Measurements from ENCODE around the gene RAD51B. TPM values are rescaled to one million over a fixed set of nuclear protein-coding genes. Genes with fewer than 3 reads are reported as not detected.

RAD51B gene
- total and polyA plus RNA-seq, 8 donors = 10.8 to 18.3 (median 14.1) TPM

DNA sequence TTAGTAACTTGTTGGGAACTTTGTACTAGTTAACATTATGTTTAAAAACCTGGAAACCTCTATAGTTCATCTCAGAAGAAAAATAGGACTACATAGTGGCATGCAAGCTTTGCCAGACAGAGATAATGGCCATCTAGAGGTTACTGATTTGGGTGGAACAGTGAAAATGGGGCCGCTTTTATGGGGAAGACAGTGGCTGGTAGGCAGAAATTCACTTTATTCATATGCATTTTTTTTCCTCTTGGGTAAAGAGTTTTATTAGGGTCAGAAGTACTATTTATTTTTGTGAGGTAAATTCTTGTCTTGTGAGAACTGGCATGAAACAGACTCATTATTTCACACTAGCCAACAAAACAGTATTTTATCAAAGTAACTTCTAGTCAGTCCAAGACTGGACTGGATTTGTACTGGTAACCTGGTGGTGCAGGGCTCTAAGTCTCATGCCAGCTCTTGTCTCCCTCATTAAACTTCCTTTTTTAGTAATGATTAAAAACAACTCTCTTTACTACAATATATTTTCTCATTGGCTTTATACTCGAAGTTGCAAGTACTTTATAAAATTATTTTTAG is 345.8 kb downstream of the RAD51B start:
- Histone ChIP-seq H3K27me3 (no peaks in the 10 kb centered on the region), H3K36me3 (no peaks in the 10 kb centered on the region), H3K9me3 (no peaks in the 10 kb centered on the region), H3K4me3 (no peak overlapping the region), H3K4me1 (peaks cover 7 to 9% of the 10 kb centered on the region in 2 donors), H3K27ac (peak overlapping the region in 1 of 2 donors; percentile 51)
- DNase-seq (no peak), ATAC-seq (no peak)
- intact Hi-C loops (cut with DNase I) = no loop called here
- TF ChIP-seq, protein P1, sequence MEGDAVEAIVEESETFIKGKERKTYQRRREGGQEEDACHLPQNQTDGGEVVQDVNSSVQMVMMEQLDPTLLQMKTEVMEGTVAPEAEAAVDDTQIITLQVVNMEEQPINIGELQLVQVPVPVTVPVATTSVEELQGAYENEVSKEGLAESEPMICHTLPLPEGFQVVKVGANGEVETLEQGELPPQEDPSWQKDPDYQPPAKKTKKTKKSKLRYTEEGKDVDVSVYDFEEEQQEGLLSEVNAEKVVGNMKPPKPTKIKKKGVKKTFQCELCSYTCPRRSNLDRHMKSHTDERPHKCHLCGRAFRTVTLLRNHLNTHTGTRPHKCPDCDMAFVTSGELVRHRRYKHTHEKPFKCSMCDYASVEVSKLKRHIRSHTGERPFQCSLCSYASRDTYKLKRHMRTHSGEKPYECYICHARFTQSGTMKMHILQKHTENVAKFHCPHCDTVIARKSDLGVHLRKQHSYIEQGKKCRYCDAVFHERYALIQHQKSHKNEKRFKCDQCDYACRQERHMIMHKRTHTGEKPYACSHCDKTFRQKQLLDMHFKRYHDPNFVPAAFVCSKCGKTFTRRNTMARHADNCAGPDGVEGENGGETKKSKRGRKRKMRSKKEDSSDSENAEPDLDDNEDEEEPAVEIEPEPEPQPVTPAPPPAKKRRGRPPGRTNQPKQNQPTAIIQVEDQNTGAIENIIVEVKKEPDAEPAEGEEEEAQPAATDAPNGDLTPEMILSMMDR (IDR thresholded peaks at IDR 0.05) = no peak

DNA sequence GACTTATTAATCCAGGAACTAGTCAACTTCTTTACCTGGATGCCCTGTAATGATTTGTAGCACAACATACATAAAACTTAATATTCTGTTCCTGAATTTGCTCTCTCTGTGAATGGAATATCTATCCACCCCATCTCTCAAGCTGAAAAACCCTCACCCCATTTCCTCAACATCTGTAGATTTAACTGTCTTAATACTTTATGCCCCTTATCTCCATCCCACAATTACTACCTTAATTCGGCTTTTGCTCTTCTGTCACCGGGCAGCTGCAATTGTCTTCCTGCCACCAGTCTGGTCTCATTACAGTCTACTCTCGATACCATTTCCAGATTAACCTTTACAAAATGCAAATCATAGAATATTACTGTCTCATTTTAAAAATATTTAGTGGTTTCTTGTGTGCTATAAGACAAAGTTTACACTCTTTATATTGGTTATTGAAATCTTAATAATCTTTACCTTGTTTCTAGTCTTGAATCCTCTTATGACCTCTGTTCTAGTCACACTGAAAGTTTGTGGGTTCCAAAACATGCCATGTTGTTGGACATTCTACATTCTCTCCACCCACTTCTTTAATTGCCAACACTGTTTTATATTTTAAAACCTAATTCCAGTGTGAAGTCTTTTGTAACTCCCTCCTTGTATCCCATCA is 347.3 kb downstream of the RAD51B start:
- ATAC-seq (no peak), DNase-seq (no peak)
- Histone ChIP-seq H3K27ac (no peak overlapping the region), H3K27me3 (no peaks in the 10 kb centered on the region), H3K36me3 (no peaks in the 10 kb centered on the region), H3K4me3 (no peak overlapping the region), H3K9me3 (no peaks in the 10 kb centered on the region), H3K4me1 (peaks cover 7 to 9% of the 10 kb centered on the region in 2 donors)
- TF ChIP-seq, protein P1 (IDR thresholded peaks at IDR 0.05) = no peak
- intact Hi-C loops (cut with DNase I) = no loop called here

DNA sequence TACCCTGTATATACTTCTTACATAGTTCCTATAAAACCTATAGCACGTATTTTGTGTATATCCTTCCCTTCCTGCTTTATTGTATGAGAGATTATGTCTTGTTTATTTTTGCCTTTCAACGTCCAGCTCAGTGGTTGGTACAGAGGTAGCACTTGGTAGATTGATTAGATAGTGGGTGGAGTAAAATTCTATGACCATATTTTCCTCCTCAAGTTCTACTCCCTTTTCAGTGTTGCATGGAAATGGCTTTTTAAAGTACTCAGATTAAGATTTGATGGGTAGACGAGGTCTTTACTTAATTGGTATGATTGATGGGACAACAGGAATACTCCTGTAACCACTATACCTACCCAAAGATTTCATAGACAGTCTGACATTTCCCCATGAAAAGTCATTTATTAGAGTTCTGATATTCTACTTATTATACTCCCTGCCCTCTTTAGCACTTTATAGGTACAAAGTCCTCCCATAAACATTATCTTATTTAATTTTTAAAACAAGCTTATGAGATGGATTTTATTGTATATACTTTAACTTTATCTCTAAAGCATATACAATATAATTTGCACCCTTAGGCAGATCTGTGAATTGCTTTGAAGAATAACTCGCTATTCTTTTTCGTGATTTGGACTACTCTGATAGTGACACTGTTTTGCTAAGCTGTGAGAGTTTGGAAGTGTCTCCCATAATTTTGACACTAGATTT is 348.0 kb downstream of the RAD51B start:
- intact Hi-C loops (cut with DNase I) = no loop called here
- Histone ChIP-seq H3K4me1 (peaks cover 7 to 9% of the 10 kb centered on the region in 2 donors), H3K27ac (no peak overlapping the region), H3K4me3 (no peak overlapping the region), H3K36me3 (no peaks in the 10 kb centered on the region), H3K9me3 (no peaks in the 10 kb centered on the region), H3K27me3 (no peaks in the 10 kb centered on the region)
- TF ChIP-seq, protein P1 (IDR thresholded peaks at IDR 0.05) = no peak
- no peak for DNase-seq
- no peak for ATAC-seq

DNA sequence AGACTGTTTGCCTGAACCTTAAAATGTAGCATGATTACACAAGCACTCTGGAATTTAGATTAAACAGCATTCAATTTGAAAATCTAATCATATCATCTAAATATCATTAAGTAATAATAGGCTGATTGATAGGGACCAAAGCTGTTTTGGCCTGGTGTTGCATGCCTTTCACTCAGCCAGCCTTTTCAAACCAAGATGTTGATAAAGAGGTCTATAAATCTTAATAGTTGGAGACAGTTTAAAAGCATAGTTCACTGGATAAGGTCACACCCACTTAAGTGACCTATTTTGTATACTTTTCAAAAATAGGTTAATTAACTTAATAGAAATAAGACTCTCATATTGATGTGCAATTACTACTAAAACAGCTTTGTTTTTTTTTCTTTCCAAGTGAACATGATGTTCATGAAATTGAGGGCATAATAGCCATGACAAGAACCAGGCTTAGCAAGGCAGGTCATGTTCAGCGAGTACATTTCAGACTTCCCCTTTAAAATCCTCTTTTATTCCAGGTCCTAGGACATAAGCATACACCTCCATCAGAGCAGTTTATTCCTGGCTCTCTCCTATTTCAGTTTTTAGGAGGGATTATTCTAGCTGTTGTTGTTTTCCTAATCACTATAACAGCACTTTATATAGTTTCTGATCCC is 349.0 kb downstream of the RAD51B start:
- no peaks in the 10 kb centered on the region for H3K9me3 ChIP-seq
- no peaks in the 10 kb centered on the region for H3K36me3 ChIP-seq
- DNase-seq (peak in 1 of 4 donors; percentile 62), ATAC-seq (no peak)
- peak overlapping the region in 1 of 2 donors; percentile 2 for H3K27ac ChIP-seq
- TF ChIP-seq, protein P1 (IDR thresholded peaks at IDR 0.05) = no peak
- peaks cover 7 to 9% of the 10 kb centered on the region in 2 donors for H3K4me1 ChIP-seq
- no peaks in the 10 kb centered on the region for H3K27me3 ChIP-seq
- no peak overlapping the region for H3K4me3 ChIP-seq
- intact Hi-C loops (cut with DNase I) = no loop called here

DNA sequence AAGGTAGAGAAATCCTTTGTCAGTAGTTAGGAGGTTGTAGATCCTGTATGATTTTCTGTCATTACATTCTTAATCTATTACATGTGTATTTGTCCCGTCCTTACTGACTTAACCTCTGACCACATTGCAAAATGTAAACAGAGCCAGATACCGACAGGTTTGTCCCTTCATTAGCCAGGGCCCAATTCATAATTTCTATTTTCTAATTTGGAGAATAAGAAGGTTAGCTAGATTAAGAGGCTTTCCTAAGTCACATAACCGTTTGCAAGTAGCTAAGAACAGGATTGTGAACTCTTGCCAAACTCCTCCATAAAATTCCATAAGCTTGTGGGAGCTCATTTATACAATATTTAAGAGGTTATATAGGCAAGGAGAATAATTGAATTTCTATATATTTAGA is 352.6 kb downstream of the RAD51B start:
- no peaks in the 10 kb centered on the region for H3K9me3 ChIP-seq
- H3K4me1 ChIP-seq = no peaks in the 10 kb centered on the region
- H3K27me3 ChIP-seq = no peaks in the 10 kb centered on the region
- TF ChIP-seq, protein P1 (IDR thresholded peaks at IDR 0.05) = no peak
- peak overlapping the region; percentile 31 to 71 for H3K27ac ChIP-seq
- no peak overlapping the region for H3K4me3 ChIP-seq
- ATAC-seq = peak; percentile 63
- DNase-seq = no peak
- no peaks in the 10 kb centered on the region for H3K36me3 ChIP-seq
- intact Hi-C loops (cut with DNase I) = no loop called here

Data from left lung (tissue), 10 donors.